ENCODE data around the gene GRID2. TPM values are rescaled to one million over a fixed set of nuclear protein-coding genes. Genes with fewer than 3 reads are reported as not detected.

Gene GRID2
- total and polyA plus RNA-seq, 10 of the 15 experiments (the other 5 are each of a cell fraction or from before 2014, with no cell fraction given) = not detected

DNA sequence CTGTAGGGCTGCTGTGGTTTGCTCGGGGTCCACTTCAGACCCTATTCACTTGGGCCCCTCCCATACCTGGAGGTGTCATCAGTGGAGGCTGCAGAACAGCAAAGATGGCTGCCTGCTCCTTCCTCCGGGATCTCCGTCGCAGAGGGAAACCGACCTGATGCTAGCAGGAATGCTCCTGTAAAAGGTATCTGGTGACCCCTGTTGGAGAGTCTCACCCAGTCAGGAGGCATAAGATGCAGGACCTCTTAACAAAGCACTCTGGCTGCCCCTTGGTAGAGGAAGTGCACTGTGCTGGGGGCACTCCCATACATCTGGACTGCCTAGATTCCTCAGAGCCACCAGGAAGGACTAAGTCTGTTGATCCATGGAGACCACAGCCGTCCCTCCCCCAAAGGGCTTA, 296.9 kb downstream of the GRID2 start:
- 50% methylated on average over 6 of the region's 6 CpGs for WGBS (ENCODE audit: insufficient coverage, insufficient replicate concordance, low lambda C conversion rate, missing lambda C conversion rate)
- DNase-seq (ENCODE audit: low read depth, low spot score) = no peak
- no peak overlapping the region for H3K4me3 ChIP-seq
- no peaks in the 10 kb centered on the region for H3K4me1 ChIP-seq (ENCODE audit: control insufficient read depth, insufficient read depth, low read length)
- no peaks in the 10 kb centered on the region for H3K79me2 ChIP-seq (ENCODE audit: control insufficient read depth, insufficient read depth, low read length)
- no peaks in the 10 kb centered on the region for H3K36me3 ChIP-seq (ENCODE audit: control insufficient read depth in 2 of 2, insufficient read depth in 2 of 2, low read length in 1 of 2)
- ChIA-PET POLR2A (no interaction called here), CTCF (no interaction called here), SMC1A (ENCODE audit: uncharacterized antibody, unreplicated experiment) (no interaction called here), RAD21 (ENCODE audit: unreplicated experiment) (no interaction called here)
- no peak overlapping the region for H2AFZ ChIP-seq (ENCODE audit: control insufficient read depth, low read depth, low read length)
- H3K9ac ChIP-seq (ENCODE audit: control insufficient read depth, insufficient read depth, low read length) = no peak overlapping the region
- in situ Hi-C loops (cut with MboI) = no loop called here
- no peaks in the 10 kb centered on the region for H4K20me1 ChIP-seq (ENCODE audit: control insufficient read depth, insufficient read depth)
- no peak for FAIRE-seq
- intact Hi-C loops (cut with micrococcal nuclease; ENCODE audit: unreplicated experiment) = no loop called here
- BruUV-seq (replicated peaks) = no TSS peak
- TF ChIP-seq SMAD1 (IDR thresholded peaks at IDR 0.05; ENCODE audit: low read depth, partially characterized antibody) = no peak
- no peaks in the 10 kb centered on the region for H3K9me3 ChIP-seq (replicated peaks; ENCODE audit: control insufficient read depth, insufficient read depth, low read length)
- no peak overlapping the region for H3K4me2 ChIP-seq (ENCODE audit: control insufficient read depth, insufficient read depth)
- no peak overlapping the region for H3K27ac ChIP-seq (ENCODE audit: control insufficient read depth, insufficient read depth)
- ATAC-seq = no peak
- H3K27me3 ChIP-seq (replicated peaks in 1 of 2; ENCODE audit: control insufficient read depth in 2 of 2, insufficient read depth in 2 of 2, low read length in 1 of 2) = no peaks in the 10 kb centered on the region

DNA sequence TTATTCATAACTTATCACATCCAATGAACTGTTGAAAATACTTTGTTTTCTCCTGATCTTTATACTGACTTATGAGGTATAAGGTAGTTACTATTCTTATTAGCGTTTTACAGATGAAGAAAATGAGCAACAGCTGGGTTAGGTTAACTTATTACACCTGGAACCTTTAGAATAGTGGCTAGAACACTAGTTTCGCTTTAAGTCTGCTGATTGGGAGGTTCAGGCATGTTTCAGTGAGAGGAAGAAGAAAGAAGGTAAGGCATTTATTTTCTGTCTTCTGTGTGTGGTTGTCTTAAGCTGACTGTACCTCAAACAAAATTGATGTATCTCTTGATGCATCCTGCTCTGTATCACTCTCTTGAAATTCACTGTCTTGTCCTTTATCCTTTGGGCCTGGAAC, 302.5 kb downstream of the GRID2 start:
- no peak overlapping the region for H2AFZ ChIP-seq (ENCODE audit: control insufficient read depth, low read depth, low read length)
- no peaks in the 10 kb centered on the region for H3K36me3 ChIP-seq (ENCODE audit: control insufficient read depth in 2 of 2, insufficient read depth in 2 of 2, low read length in 1 of 2)
- ATAC-seq (no peak), DNase-seq (ENCODE audit: low read depth, low spot score) (no peak), FAIRE-seq (no peak)
- H3K9ac ChIP-seq (ENCODE audit: control insufficient read depth, insufficient read depth, low read length) = no peak overlapping the region
- no peak overlapping the region for H3K4me2 ChIP-seq (ENCODE audit: control insufficient read depth, insufficient read depth)
- no peaks in the 10 kb centered on the region for H4K20me1 ChIP-seq (ENCODE audit: control insufficient read depth, insufficient read depth)
- ChIA-PET CTCF (no interaction called here), POLR2A (no interaction called here), SMC1A (ENCODE audit: uncharacterized antibody, unreplicated experiment) (no interaction called here), RAD21 (ENCODE audit: unreplicated experiment) (no interaction called here)
- intact Hi-C loops (cut with micrococcal nuclease; ENCODE audit: unreplicated experiment) = no loop called here
- TF ChIP-seq BACH1 (IDR thresholded peaks at IDR 0.05; ENCODE audit: borderline replicate concordance) (no peak), ZBED1 (IDR thresholded peaks at IDR 0.05; ENCODE audit: borderline replicate concordance) (no peak), SRF (IDR thresholded peaks at IDR 0.05; ENCODE audit: low read depth in 2 of 2, low read length in 2 of 2) (no peak), JUND (IDR thresholded peaks at IDR 0.05; ENCODE audit: low read depth, low read length) (no peak), MYB (IDR thresholded peaks at IDR 0.05; ENCODE audit: borderline replicate concordance, low read depth, low read length) (no peak)
- no peaks in the 10 kb centered on the region for H3K27me3 ChIP-seq (replicated peaks in 1 of 2; ENCODE audit: control insufficient read depth in 2 of 2, insufficient read depth in 2 of 2, low read length in 1 of 2)
- H3K79me2 ChIP-seq (ENCODE audit: control insufficient read depth, insufficient read depth, low read length) = no peaks in the 10 kb centered on the region
- in situ Hi-C loops (cut with MboI) = no loop called here
- no peaks in the 10 kb centered on the region for H3K4me1 ChIP-seq (ENCODE audit: control insufficient read depth, insufficient read depth, low read length)
- no peak overlapping the region for H3K4me3 ChIP-seq
- BruUV-seq (replicated peaks) = no TSS peak
- WGBS (ENCODE audit: insufficient coverage, insufficient replicate concordance, low lambda C conversion rate, missing lambda C conversion rate) = 0% methylated on average over 2 of the region's 2 CpGs
- no peak overlapping the region for H3K27ac ChIP-seq (ENCODE audit: control insufficient read depth, insufficient read depth)
- H3K9me3 ChIP-seq (replicated peaks; ENCODE audit: control insufficient read depth, insufficient read depth, low read length) = no peaks in the 10 kb centered on the region

Measured in GM12878 (cell line).